Measurements from ENCODE around the gene FMR1. TPM values are rescaled to one million over a fixed set of nuclear protein-coding genes. Genes with fewer than 3 reads are reported as not detected.

Gene FMR1
- total RNA-seq, 2 experiments from 2014 or later, result 62.9 to 65.0 TPM

- H3K36me3 Mint-ChIP-seq, result peaks cover 20% of the 10 kb centered on the region
- DNase-seq (no peak), ATAC-seq (ENCODE audit: low read depth) (no peak)
- no peaks in the 10 kb centered on the region for H3K27me3 Mint-ChIP-seq
- no peak overlapping the region for H3K4me3 Mint-ChIP-seq
- no peaks in the 10 kb centered on the region for H3K9me3 Mint-ChIP-seq
- H3K4me1 Mint-ChIP-seq, result peaks cover 2% of the 10 kb centered on the region
- POLR2A ChIA-PET, result no interaction called here
- H3K27ac Mint-ChIP-seq, result no peak overlapping the region
Measured at GRCh38 chrX:147933815-147934214, 22.1 kb downstream of the FMR1 start.

DNA sequence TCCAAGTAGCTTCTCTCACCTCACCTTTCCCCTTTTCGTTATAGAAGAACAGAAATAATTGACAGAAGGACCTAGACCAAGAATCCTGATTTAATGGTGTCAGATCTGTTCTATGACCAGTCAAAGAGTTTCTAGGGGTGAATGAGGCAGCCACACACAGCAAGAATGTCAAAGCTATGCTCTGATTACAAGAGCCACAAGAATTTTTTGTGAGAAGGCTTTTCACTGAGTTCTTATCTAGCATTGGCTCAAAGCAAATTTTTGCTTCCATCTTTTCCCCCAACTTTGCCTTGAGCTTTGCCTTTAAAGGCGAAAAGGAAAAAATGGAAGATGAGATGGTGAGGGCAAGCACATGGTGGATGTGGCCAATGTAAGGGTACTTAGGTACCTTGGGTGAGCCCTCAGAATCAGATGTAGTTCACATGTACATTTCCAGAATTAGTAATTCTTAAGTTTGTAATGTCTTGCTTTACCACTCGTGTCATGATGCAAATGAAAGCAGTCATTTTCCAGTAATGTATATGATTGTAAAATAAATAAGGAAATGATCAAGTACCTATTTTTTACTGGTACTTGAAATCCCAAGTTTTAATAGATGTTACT, 23.5 kb downstream of the FMR1 start:
- DNase-seq, result no peak
- H3K4me3 Mint-ChIP-seq, result no peak overlapping the region
- ATAC-seq (ENCODE audit: low read depth), result no peak
- no peaks in the 10 kb centered on the region for H3K27me3 Mint-ChIP-seq
- POLR2A ChIA-PET, result interaction anchor here (0.6 kb wide), 1 partner anchor 26 kb away, joined by 3 read pairs; no protein-coding TSS in a partner anchor
- H3K4me1 Mint-ChIP-seq, result no peaks in the 10 kb centered on the region
- H3K27ac Mint-ChIP-seq, result no peak overlapping the region
- H3K9me3 Mint-ChIP-seq, result no peaks in the 10 kb centered on the region
- H3K36me3 Mint-ChIP-seq, result peaks cover 18% of the 10 kb centered on the region

DNA sequence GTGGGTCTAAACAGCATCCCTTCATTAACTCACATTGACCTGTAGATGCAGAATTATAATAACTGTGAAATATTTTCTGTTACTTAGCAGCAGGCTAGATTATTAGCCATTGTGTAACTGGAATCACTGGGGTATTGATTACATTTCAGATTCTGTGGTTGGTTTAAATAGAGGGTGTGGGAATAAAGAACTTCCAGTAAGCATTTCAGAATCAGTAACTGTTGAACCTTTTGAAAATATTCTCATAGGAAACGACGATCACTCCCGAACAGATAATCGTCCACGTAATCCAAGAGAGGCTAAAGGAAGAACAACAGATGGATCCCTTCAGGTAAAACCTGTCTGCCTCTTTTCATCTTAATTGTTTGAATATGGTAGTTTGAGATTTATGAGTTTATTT, 33.6 kb downstream of the FMR1 start:
- POLR2A ChIA-PET, result no interaction called here
- Mint-ChIP-seq H3K4me1 (no peaks in the 10 kb centered on the region), H3K9me3 (no peaks in the 10 kb centered on the region), H3K27ac (no peak overlapping the region), H3K4me3 (no peak overlapping the region), H3K36me3 (peaks cover 28% of the 10 kb centered on the region), H3K27me3 (no peaks in the 10 kb centered on the region)
- DNase-seq (no peak), ATAC-seq (ENCODE audit: low read depth) (no peak)

- Mint-ChIP-seq H3K27me3 (no peaks in the 10 kb centered on the region), H3K27ac (no peak overlapping the region), H3K4me1 (no peaks in the 10 kb centered on the region), H3K36me3 (peaks cover 24% of the 10 kb centered on the region), H3K9me3 (no peaks in the 10 kb centered on the region), H3K4me3 (no peak overlapping the region)
- no peak for ATAC-seq (ENCODE audit: low read depth)
- POLR2A ChIA-PET, result no interaction called here
- DNase-seq, result no peak
Measured at GRCh38 chrX:147948531-147948930, 36.8 kb downstream of the FMR1 start.

- ATAC-seq (ENCODE audit: low read depth) (no peak), DNase-seq (no peak)
- POLR2A ChIA-PET, result no interaction called here
- no peak overlapping the region for H3K4me3 Mint-ChIP-seq
- H3K4me1 Mint-ChIP-seq, result no peaks in the 10 kb centered on the region
- H3K36me3 Mint-ChIP-seq, result peaks cover 20% of the 10 kb centered on the region
- H3K27ac Mint-ChIP-seq, result no peak overlapping the region
- H3K9me3 Mint-ChIP-seq, result no peaks in the 10 kb centered on the region
- H3K27me3 Mint-ChIP-seq, result no peaks in the 10 kb centered on the region
Measured at GRCh38 chrX:147950352-147950751, 38.6 kb downstream of the FMR1 start.

GRCh38 chrX:147953976-147954375, 42.3 kb downstream of the FMR1 start:
- DNase-seq (no peak), ATAC-seq (ENCODE audit: low read depth) (no peak)
- Mint-ChIP-seq H3K36me3 (peaks cover 11% of the 10 kb centered on the region), H3K27ac (no peak overlapping the region), H3K27me3 (no peaks in the 10 kb centered on the region), H3K9me3 (no peaks in the 10 kb centered on the region), H3K4me3 (no peak overlapping the region), H3K4me1 (no peaks in the 10 kb centered on the region)
- POLR2A ChIA-PET, result no interaction called here

DNA sequence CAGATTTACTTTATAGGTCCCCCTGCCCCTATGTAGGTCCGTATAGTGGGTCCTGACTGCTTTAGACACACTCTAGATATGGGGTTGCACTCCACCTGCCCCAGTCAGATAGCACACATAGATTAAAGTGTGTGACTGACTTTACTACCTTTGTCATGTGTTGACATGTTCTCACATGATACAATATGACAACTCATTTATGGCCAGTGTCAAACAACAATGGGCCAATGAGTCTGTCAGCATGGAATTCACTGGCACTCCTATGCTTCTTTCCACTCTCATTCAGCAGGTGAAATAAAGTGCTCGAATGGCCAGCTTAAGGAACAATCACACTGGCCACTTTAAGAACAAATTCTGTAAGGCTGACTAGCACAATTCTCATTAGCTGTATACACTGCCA, 45.6 kb downstream of the FMR1 start:
- Mint-ChIP-seq H3K4me3 (no peak overlapping the region), H3K4me1 (no peaks in the 10 kb centered on the region), H3K27ac (no peak overlapping the region), H3K27me3 (no peaks in the 10 kb centered on the region), H3K36me3 (no peaks in the 10 kb centered on the region), H3K9me3 (peaks cover 3% of the 10 kb centered on the region)
- no peak for DNase-seq
- ATAC-seq (ENCODE audit: low read depth), result no peak
- POLR2A ChIA-PET, result no interaction called here

- DNase-seq, result no peak
- POLR2A ChIA-PET, result no interaction called here
- Mint-ChIP-seq H3K9me3 (peaks cover 3% of the 10 kb centered on the region), H3K4me3 (no peak overlapping the region), H3K27ac (no peak overlapping the region), H3K36me3 (no peaks in the 10 kb centered on the region), H3K4me1 (no peaks in the 10 kb centered on the region), H3K27me3 (no peaks in the 10 kb centered on the region)
- ATAC-seq (ENCODE audit: low read depth), result no peak
Measured at GRCh38 chrX:147958291-147958690, 46.6 kb downstream of the FMR1 start.

GRCh38 chrX:147960722-147961121, 49.0 kb downstream of the FMR1 start:
- Mint-ChIP-seq H3K36me3 (no peaks in the 10 kb centered on the region), H3K4me3 (no peak overlapping the region)
- POLR2A ChIA-PET, result no interaction called here

GRCh38 chrX:147962476-147962875, 50.8 kb downstream of the FMR1 start:
- H3K27ac Mint-ChIP-seq, result no peak overlapping the region
- no peaks in the 10 kb centered on the region for H3K4me1 Mint-ChIP-seq
- no peak overlapping the region for H3K4me3 Mint-ChIP-seq
- no peaks in the 10 kb centered on the region for H3K36me3 Mint-ChIP-seq
- ATAC-seq (ENCODE audit: low read depth) (no peak), DNase-seq (no peak)
- H3K27me3 Mint-ChIP-seq, result no peaks in the 10 kb centered on the region
- POLR2A ChIA-PET, result no interaction called here
- H3K9me3 Mint-ChIP-seq, result peaks cover 3% of the 10 kb centered on the region

More at GRCh38 chrX:147960722-147961121, 49.0 kb downstream of the FMR1 start:
- Mint-ChIP-seq H3K4me1 (no peaks in the 10 kb centered on the region), H3K27me3 (no peaks in the 10 kb centered on the region), H3K9me3 (peaks cover 3% of the 10 kb centered on the region), H3K27ac (no peak overlapping the region)
- ATAC-seq (ENCODE audit: low read depth) (no peak), DNase-seq (no peak)

GRCh38 chrX:147978931-147979330, 67.2 kb downstream of the FMR1 start:
- Mint-ChIP-seq H3K4me1 (no peaks in the 10 kb centered on the region), H3K9me3 (no peaks in the 10 kb centered on the region), H3K27me3 (no peaks in the 10 kb centered on the region), H3K27ac (no peak overlapping the region), H3K36me3 (no peaks in the 10 kb centered on the region), H3K4me3 (no peak overlapping the region)
- DNase-seq (no peak), ATAC-seq (ENCODE audit: low read depth) (no peak)
- POLR2A ChIA-PET, result no interaction called here

DNA sequence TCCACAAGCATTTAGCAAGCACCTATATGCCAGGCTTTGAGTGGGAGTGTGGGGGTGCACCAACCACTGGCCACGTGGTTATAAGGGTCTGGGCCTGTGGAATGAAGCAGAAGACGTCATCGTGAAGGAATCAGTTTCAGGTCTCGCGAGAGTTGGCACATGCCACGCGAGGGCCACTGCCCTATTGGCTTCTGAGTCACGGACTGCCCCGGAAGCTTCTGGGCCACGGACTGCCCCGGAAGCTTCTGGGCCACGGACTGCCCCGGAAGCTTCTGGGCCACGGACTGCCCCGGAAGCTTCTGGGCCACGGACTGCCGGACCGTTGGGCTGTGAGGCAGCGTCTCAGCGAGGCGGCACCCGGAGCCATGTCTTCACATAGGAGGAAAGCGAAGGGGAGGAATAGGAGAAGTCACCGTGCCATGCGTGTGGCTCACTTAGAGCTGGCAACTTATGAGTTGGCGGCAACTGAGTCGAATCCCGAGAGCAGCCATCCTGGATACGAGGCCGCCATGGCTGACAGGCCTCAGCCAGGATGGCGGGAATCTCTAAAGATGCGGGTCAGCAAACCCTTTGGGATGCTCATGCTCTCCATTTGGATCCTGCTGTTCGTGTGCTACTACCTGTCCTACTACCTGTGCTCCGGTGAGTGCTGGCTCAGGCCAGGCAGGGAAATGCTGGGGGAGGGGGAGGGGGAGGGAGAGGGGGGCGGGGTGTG, 69.5 kb downstream of the FMR1 start, which contains the start of gene FMR1NB:
TSS of gene FMR1NB (plus strand) at position 300 of the 715 bp plus-strand sequence. CDS start at position 366, 66 bp downstream.
- no peak within 1 kb of the TSS for H3K27ac Mint-ChIP-seq
- POLR2A ChIA-PET, result no interaction called here
- H3K4me3 Mint-ChIP-seq, result no peak within 1 kb of the TSS
- H3K36me3 Mint-ChIP-seq, result no peaks in the 10 kb centered on the region
- H3K4me1 Mint-ChIP-seq, result no peaks in the 10 kb centered on the region
- ATAC-seq (ENCODE audit: low read depth) (no peak), DNase-seq (no peak)
- no peaks in the 10 kb centered on the region for H3K9me3 Mint-ChIP-seq
- no peaks in the 10 kb centered on the region for H3K27me3 Mint-ChIP-seq

Measured in activated naive CD8-positive, alpha-beta T cell treated with anti-CD3 and anti-CD28 coated beads, Interleukin-2, amount 10 ng/mL, durations not matched to agents 7 days and 5 days (primary cell).